ENCODE results near the gene SWAP70. TPM values are rescaled to one million over a fixed set of nuclear protein-coding genes. Genes with fewer than 3 reads are reported as not detected.

The SWAP70 gene
- polyA plus RNA-seq, 3 donors, result 10.9 to 26.4 (median 13.8) TPM

- no peak overlapping the region for H3K27ac ChIP-seq (ENCODE audit: low read depth in 1 of 2, low read length in 2 of 2)
- Mint-ChIP-seq H3K27ac (peak overlapping the region in 2 of 7 donors; percentile 41 to 60), H3K27me3 (ENCODE audit: low read depth in 3 of 3) (peaks cover 0 to 4% (median 0%) of the 10 kb centered on the region in 3 donors), H3K4me3 (no peak overlapping the region), H3K36me3 (no peaks in the 10 kb centered on the region), H3K4me1 (peaks cover 14% of the 10 kb centered on the region), H3K9me3 (peaks cover 0 to 4% (median 0%) of the 10 kb centered on the region in 7 donors)
- H2AFZ ChIP-seq (ENCODE audit: insufficient read depth, low read depth, low read length, poor library complexity, severe bottlenecking), result no peak overlapping the region
- no peak overlapping the region for H3K4me2 ChIP-seq (replicated peaks; ENCODE audit: extremely low read depth, low read length, poor library complexity, severe bottlenecking)
- H3K4me3 ChIP-seq (replicated peaks in 1 of 3; ENCODE audit: low read depth in 2 of 3, low read length in 3 of 3), result no peak overlapping the region
- intact Hi-C loops (cut with micrococcal nuclease), result no loop called here
- no peaks in the 10 kb centered on the region for H3K79me2 ChIP-seq (ENCODE audit: insufficient read depth, low read length)
- H3K9ac ChIP-seq (ENCODE audit: insufficient read depth, low read length, poor library complexity, severe bottlenecking), result no peak overlapping the region
- H4K20me1 ChIP-seq (ENCODE audit: insufficient read depth, low read length), result no peaks in the 10 kb centered on the region
- no peaks in the 10 kb centered on the region for H3K36me3 ChIP-seq (replicated peaks in 1 of 2; ENCODE audit: control insufficient read depth in 1 of 2, insufficient read depth in 2 of 2, low read length in 2 of 2)
- DNase-seq, result no peak
- TF ChIP-seq CTCF (IDR thresholded peaks at IDR 0.05), result no peak
- H3K9me3 ChIP-seq (replicated peaks in 1 of 2; ENCODE audit: control insufficient read depth in 1 of 2, insufficient read depth in 1 of 2, low read length in 2 of 2), result no peaks in the 10 kb centered on the region
- no peaks in the 10 kb centered on the region for H3K27me3 ChIP-seq (ENCODE audit: control insufficient read depth in 2 of 2, insufficient read depth in 2 of 2, low read length in 2 of 2)
- H3K4me1 ChIP-seq (ENCODE audit: control insufficient read depth in 1 of 2, insufficient read depth in 2 of 2, low read length in 2 of 2), result peaks cover 9 to 12% of the 10 kb centered on the region in 2 donors
Observed at GRCh38 chr11:9624448-9624847, 39.4 kb upstream of the SWAP70 start.

GRCh38 chr11:9625162-9625561 is 38.7 kb upstream of the SWAP70 start:
- Histone ChIP-seq H3K9me3 (replicated peaks in 1 of 2; ENCODE audit: control insufficient read depth in 1 of 2, insufficient read depth in 1 of 2, low read length in 2 of 2) (no peaks in the 10 kb centered on the region), H3K36me3 (replicated peaks in 1 of 2; ENCODE audit: control insufficient read depth in 1 of 2, insufficient read depth in 2 of 2, low read length in 2 of 2) (no peaks in the 10 kb centered on the region), H3K79me2 (ENCODE audit: insufficient read depth, low read length) (no peaks in the 10 kb centered on the region), H3K27me3 (ENCODE audit: control insufficient read depth in 2 of 2, insufficient read depth in 2 of 2, low read length in 2 of 2) (no peaks in the 10 kb centered on the region), H3K4me3 (replicated peaks in 1 of 3; ENCODE audit: low read depth in 2 of 3, low read length in 3 of 3) (no peak overlapping the region), H3K9ac (ENCODE audit: insufficient read depth, low read length, poor library complexity, severe bottlenecking) (no peak overlapping the region), H3K27ac (ENCODE audit: low read depth in 1 of 2, low read length in 2 of 2) (no peak overlapping the region), H3K4me1 (ENCODE audit: control insufficient read depth in 1 of 2, insufficient read depth in 2 of 2, low read length in 2 of 2) (peaks cover 9 to 12% of the 10 kb centered on the region in 2 donors), H2AFZ (ENCODE audit: insufficient read depth, low read depth, low read length, poor library complexity, severe bottlenecking) (no peak overlapping the region), H3K4me2 (replicated peaks; ENCODE audit: extremely low read depth, low read length, poor library complexity, severe bottlenecking) (no peak overlapping the region), H4K20me1 (ENCODE audit: insufficient read depth, low read length) (no peaks in the 10 kb centered on the region)
- Mint-ChIP-seq H3K36me3 (no peaks in the 10 kb centered on the region), H3K4me1 (peaks cover 14% of the 10 kb centered on the region), H3K27ac (no peak overlapping the region), H3K4me3 (no peak overlapping the region), H3K27me3 (ENCODE audit: low read depth in 3 of 3) (peaks cover 0 to 4% (median 0%) of the 10 kb centered on the region in 3 donors), H3K9me3 (peaks cover 0 to 4% (median 0%) of the 10 kb centered on the region in 7 donors)
- WGBS (ENCODE audit: insufficient coverage), result 64% methylated on average over 3 of the region's 6 CpGs
- intact Hi-C loops (cut with micrococcal nuclease), result no loop called here
- no peak for DNase-seq
- no peak for TF ChIP-seq CTCF (IDR thresholded peaks at IDR 0.05)

All from CD14-positive monocyte (primary cell).